Astrocyte (in vitro differentiated cells and primary cell): ENCODE results near the gene HS6ST2. TPM values are rescaled to one million over a fixed set of nuclear protein-coding genes. Genes with fewer than 3 reads are reported as not detected.

Experiments
- DNase-seq: peaks from one replicate; pipeline ENCODE4 v3.0.0-alpha.2; 2010; ENCODE audit warnings: low read depth
- FAIRE-seq: peaks from 2 replicates; lab custom pipeline; 2011; peaks lifted over from hg19 to GRCh38; lab: Jason Lieb, UNC
- H2AFZ ChIP-seq: 2 replicates; pipeline ENCODE4 v1.6.0; 2012; ENCODE audit warnings: low read depth, low read length, inconsistent platforms
- H3K27ac ChIP-seq: 2 replicates; pipeline ENCODE4 v1.5.1; 2011; ENCODE audit warnings: low read depth, low read length, inconsistent platforms
- H3K27me3 ChIP-seq: 2 replicates; pipeline ENCODE4 v1.6.0; 2011; ENCODE audit warnings: low read length, inconsistent platforms; ENCODE audit not compliant: insufficient read depth
- H3K36me3 ChIP-seq: 2 replicates; pipeline ENCODE4 v1.5.1; 2011; ENCODE audit warnings: low read length, inconsistent platforms; ENCODE audit not compliant: insufficient read depth
- H3K4me1 ChIP-seq: 2 replicates; pipeline ENCODE4 v1.5.1; 2011; ENCODE audit warnings: low read length, inconsistent platforms; ENCODE audit not compliant: insufficient read depth
- H3K4me2 ChIP-seq: 2 replicates; pipeline ENCODE4 v1.6.0; 2012; ENCODE audit warnings: low read length, inconsistent platforms
- H3K4me3 ChIP-seq: 2 replicates; pipeline ENCODE4 v1.5.1; 2011; ENCODE audit warnings: low read depth, mild to moderate bottlenecking, low read length, inconsistent platforms; ENCODE audit not compliant: insufficient read depth
- H3K79me2 ChIP-seq: 2 replicates; pipeline ENCODE4 v1.6.0; 2012; ENCODE audit warnings: mild to moderate bottlenecking, low read length, inconsistent platforms; ENCODE audit not compliant: insufficient read depth
- H3K9ac ChIP-seq: 2 replicates; pipeline ENCODE4 v1.6.0; 2012; ENCODE audit warnings: mild to moderate bottlenecking, low read length, inconsistent platforms
- H3K9me3 ChIP-seq: 2 replicates; pipeline ENCODE4 v1.5.1; 2012; ENCODE audit warnings: low read depth, mild to moderate bottlenecking, low read length, inconsistent platforms; ENCODE audit not compliant: insufficient read depth
- H4K20me1 ChIP-seq: 2 replicates; pipeline ENCODE4 v1.6.0; 2012; ENCODE audit warnings: low read length, inconsistent platforms; ENCODE audit not compliant: insufficient read depth
- H3K27ac Mint-ChIP-seq: one replicate; pipeline ENCODE4 v1.8.0; 2021; ENCODE audit warnings: mild to moderate bottlenecking, mixed read lengths; ENCODE audit not compliant: unreplicated experiment
- H3K27me3 Mint-ChIP-seq: one replicate; pipeline ENCODE4 v1.8.0; 2021; ENCODE audit warnings: low read depth, mixed read lengths; ENCODE audit not compliant: unreplicated experiment
- H3K36me3 Mint-ChIP-seq: one replicate; pipeline ENCODE4 v1.8.0; 2021; ENCODE audit warnings: low read depth, mixed read lengths; ENCODE audit not compliant: unreplicated experiment
- H3K4me1 Mint-ChIP-seq: one replicate; pipeline ENCODE4 v1.8.0; 2021; ENCODE audit warnings: low read depth, mixed read lengths; ENCODE audit not compliant: unreplicated experiment
- H3K4me3 Mint-ChIP-seq: one replicate; pipeline ENCODE4 v1.8.0; 2021; ENCODE audit warnings: mild to moderate bottlenecking, moderate library complexity, mixed read lengths; ENCODE audit not compliant: unreplicated experiment
- H3K9me3 Mint-ChIP-seq: one replicate; pipeline ENCODE4 v1.8.0; 2021; ENCODE audit warnings: mild to moderate bottlenecking, mixed read lengths; ENCODE audit not compliant: unreplicated experiment
- EZH2 ChIP-seq: IDR thresholded peaks from 2 replicates; pipeline ENCODE4 v1.6.1; 2012; ENCODE audit warnings: mild to moderate bottlenecking, low read length, inconsistent platforms; ENCODE audit not compliant: insufficient read depth
- total RNA-seq: library from RNA; stranded (reverse); gene quantifications from 2 replicates; pipeline ENCODE4 v1.2.1, GENCODE V29; 2021
- TF ChIP-seq, protein P1 (sequence below): IDR thresholded peaks from 2 replicates; pipeline ENCODE4 v1.5.1; 2011; ENCODE audit warnings: low read depth, mild to moderate bottlenecking, inconsistent platforms, low read length, moderate library complexity; ENCODE audit not compliant: insufficient read depth

The HS6ST2 gene
- total RNA-seq, 1 donor from 2014 or later = 12.9 TPM

DNA sequence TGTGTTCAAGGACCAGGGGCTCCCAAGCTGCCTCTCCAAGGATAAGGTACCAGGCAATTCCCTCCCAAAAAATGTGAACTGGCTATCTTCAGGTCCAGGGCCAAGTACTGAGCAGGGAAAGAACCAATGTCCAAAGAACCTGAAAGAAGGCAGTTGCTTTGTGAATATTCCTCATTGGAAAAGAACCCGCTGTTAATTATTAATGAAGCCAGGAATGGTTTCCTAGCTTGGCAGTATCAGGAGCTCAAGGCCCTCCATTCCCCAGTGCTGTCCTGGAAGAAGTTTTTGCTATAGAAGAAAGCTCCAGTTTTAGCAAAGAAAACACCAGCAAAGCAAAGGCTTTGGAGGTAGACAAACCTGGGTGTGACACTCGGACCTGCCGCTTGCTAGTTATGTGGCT lies 339.6 kb downstream of the HS6ST2 start:
- Histone ChIP-seq H3K9ac (no peak overlapping the region), H3K79me2 (no peaks in the 10 kb centered on the region), H4K20me1 (no peaks in the 10 kb centered on the region), H3K4me1 (no peaks in the 10 kb centered on the region), H3K4me3 (no peak overlapping the region), H3K36me3 (no peaks in the 10 kb centered on the region), H3K9me3 (no peaks in the 10 kb centered on the region), H3K27me3 (no peaks in the 10 kb centered on the region), H3K27ac (no peak overlapping the region), H2AFZ (no peak overlapping the region), H3K4me2 (no peak overlapping the region)
- Mint-ChIP-seq H3K4me3 (no peak overlapping the region), H3K9me3 (no peaks in the 10 kb centered on the region), H3K27me3 (peaks cover 6% of the 10 kb centered on the region), H3K27ac (no peak overlapping the region), H3K4me1 (peaks cover 2% of the 10 kb centered on the region), H3K36me3 (no peaks in the 10 kb centered on the region)
- FAIRE-seq (no peak), DNase-seq (no peak)
- TF ChIP-seq, protein P1, sequence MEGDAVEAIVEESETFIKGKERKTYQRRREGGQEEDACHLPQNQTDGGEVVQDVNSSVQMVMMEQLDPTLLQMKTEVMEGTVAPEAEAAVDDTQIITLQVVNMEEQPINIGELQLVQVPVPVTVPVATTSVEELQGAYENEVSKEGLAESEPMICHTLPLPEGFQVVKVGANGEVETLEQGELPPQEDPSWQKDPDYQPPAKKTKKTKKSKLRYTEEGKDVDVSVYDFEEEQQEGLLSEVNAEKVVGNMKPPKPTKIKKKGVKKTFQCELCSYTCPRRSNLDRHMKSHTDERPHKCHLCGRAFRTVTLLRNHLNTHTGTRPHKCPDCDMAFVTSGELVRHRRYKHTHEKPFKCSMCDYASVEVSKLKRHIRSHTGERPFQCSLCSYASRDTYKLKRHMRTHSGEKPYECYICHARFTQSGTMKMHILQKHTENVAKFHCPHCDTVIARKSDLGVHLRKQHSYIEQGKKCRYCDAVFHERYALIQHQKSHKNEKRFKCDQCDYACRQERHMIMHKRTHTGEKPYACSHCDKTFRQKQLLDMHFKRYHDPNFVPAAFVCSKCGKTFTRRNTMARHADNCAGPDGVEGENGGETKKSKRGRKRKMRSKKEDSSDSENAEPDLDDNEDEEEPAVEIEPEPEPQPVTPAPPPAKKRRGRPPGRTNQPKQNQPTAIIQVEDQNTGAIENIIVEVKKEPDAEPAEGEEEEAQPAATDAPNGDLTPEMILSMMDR = no peak
- TF ChIP-seq EZH2 = no peak

DNA sequence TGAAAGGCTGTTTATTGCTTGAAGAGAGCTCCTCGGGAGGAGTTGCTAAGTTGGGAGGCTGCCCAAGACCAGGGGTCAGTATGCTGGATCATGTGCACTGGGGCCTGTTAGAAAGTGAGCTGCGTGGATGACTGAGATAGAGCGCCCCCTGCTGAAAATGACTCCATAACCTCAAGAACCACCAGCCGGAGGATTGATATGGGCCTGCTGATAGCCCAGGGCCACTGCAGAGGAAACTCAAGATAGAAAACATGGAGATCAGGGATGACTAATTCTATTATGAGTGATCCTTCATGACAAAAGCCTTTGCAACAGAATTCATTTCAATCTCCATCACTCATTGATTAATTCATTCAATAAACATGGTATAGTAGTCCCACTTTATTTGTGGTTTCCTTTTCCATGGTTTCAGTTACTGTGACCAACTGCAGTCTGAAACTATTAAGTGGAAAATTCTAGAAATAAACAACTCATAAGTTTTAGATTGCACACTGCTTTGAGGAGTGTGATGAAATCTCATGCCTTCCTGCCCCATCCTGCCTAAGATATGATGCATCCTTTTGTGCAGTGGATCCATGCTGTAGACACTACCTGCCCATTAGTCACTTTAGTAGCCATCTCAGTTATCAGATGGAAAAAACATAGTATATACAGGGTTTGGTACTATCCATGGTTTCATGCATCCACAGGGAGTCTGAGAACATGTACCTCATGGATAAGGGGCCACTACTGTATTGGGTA lies 342.9 kb downstream of the HS6ST2 start:
- TF ChIP-seq, protein P1 = peak; percentile 20
- no peak for TF ChIP-seq EZH2
- Histone ChIP-seq H3K4me1 (no peaks in the 10 kb centered on the region), H4K20me1 (no peaks in the 10 kb centered on the region), H3K79me2 (no peaks in the 10 kb centered on the region), H3K27me3 (no peaks in the 10 kb centered on the region), H3K4me2 (no peak overlapping the region), H3K9ac (no peak overlapping the region), H3K9me3 (no peaks in the 10 kb centered on the region), H2AFZ (no peak overlapping the region), H3K36me3 (no peaks in the 10 kb centered on the region), H3K4me3 (no peak overlapping the region), H3K27ac (no peak overlapping the region)
- Mint-ChIP-seq H3K27ac (no peak overlapping the region), H3K4me1 (no peaks in the 10 kb centered on the region), H3K4me3 (no peak overlapping the region), H3K36me3 (no peaks in the 10 kb centered on the region), H3K27me3 (peaks cover 6% of the 10 kb centered on the region), H3K9me3 (no peaks in the 10 kb centered on the region)
- FAIRE-seq (no peak), DNase-seq (peak; percentile 8)

DNA sequence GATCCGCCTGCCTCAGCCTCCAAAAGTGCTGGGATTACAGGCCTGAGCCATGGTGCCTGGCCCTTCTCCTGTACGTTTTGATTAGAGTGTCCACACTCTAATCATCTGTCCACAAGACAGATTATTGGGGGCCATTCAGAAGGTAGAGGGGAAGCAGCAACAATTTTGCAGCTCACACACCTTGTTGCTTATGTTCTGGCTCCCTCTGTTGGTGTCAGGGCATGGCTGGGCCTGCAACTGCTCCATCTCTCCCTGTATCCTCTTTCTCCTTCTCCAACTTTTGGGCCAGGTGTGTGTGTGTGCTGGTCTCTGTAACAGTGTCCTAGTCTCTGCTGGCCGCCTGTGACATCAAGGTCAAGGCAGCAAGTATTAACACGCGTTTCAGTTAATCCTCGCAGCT lies 344.1 kb downstream of the HS6ST2 start:
- Mint-ChIP-seq H3K4me3 (no peak overlapping the region), H3K27me3 (peaks cover 6% of the 10 kb centered on the region), H3K9me3 (no peaks in the 10 kb centered on the region), H3K27ac (no peak overlapping the region), H3K36me3 (no peaks in the 10 kb centered on the region), H3K4me1 (no peaks in the 10 kb centered on the region)
- no peak for TF ChIP-seq EZH2
- H3K27me3 ChIP-seq = no peaks in the 10 kb centered on the region
- FAIRE-seq = no peak
- no peaks in the 10 kb centered on the region for H3K4me1 ChIP-seq
- DNase-seq = no peak
- H2AFZ ChIP-seq = no peak overlapping the region
- no peak overlapping the region for H3K4me2 ChIP-seq
- no peaks in the 10 kb centered on the region for H4K20me1 ChIP-seq
- no peaks in the 10 kb centered on the region for H3K79me2 ChIP-seq
- H3K4me3 ChIP-seq = no peak overlapping the region
- H3K36me3 ChIP-seq = no peaks in the 10 kb centered on the region
- H3K27ac ChIP-seq = no peak overlapping the region
- no peaks in the 10 kb centered on the region for H3K9me3 ChIP-seq
- H3K9ac ChIP-seq = no peak overlapping the region
